ENCODE results near the gene TBPL1. TPM values are rescaled to one million over a fixed set of nuclear protein-coding genes. Genes with fewer than 3 reads are reported as not detected.

TBPL1 gene
- total RNA-seq, 1 experiment from 2014 or later = 39.7 TPM

- no peak for ATAC-seq
- intact Hi-C loops (cut with micrococcal nuclease; ENCODE audit: unreplicated experiment) (no loop called here), in situ Hi-C loops (cut with HindIII; ENCODE audit: low pct_unique_long_range_greater_than_20kb, low sequenced_read_pairs) (no loop called here)
- ChIA-PET CTCF (interaction anchor here (1.2 kb wide), 1 partner anchor 15 kb away, joined by 3 read pairs; no protein-coding TSS in a partner anchor), POLR2A (no interaction called here)
- no peak for TF ChIP-seq TCF7L2 (IDR thresholded peaks at IDR 0.05; ENCODE audit: low read depth, low read length)
- TF ChIP-seq SIN3A (IDR thresholded peaks at IDR 0.05; ENCODE audit: borderline replicate concordance, insufficient read depth, low read depth, low read length) = no peak
- TF ChIP-seq REST (IDR thresholded peaks at IDR 0.05; ENCODE audit: insufficient read depth in 1 of 2, low read depth in 2 of 2, low read length in 1 of 2) = no peak
- TF ChIP-seq CTCF (IDR thresholded peaks at IDR 0.05) = no peak
- TF ChIP-seq POLR2AphosphoS5 (IDR thresholded peaks at IDR 0.05; ENCODE audit: low read depth, low read length) = no peak
- H3K27ac ChIP-seq (ENCODE audit: low read length) = no peak overlapping the region
- no peaks in the 10 kb centered on the region for H3K9me3 ChIP-seq (ENCODE audit: control insufficient read depth, insufficient read depth, low read depth, low read length)
- H3K36me3 ChIP-seq (ENCODE audit: control insufficient read depth, insufficient read depth, low read length) = peaks cover under 1% of the 10 kb centered on the region; the same call in 1 of the 2 replicates
- DNase-seq (ENCODE audit: low read depth, low spot score) = no peak
- no TSS peak for BruUV-seq (replicated peaks)
- H3K4me3 ChIP-seq (ENCODE audit: low read depth in 2 of 2, low read length in 2 of 2) = no peak overlapping the region
- peaks cover 50% of the 10 kb centered on the region for H3K4me1 ChIP-seq (ENCODE audit: control insufficient read depth, insufficient read depth, low read length)
- H3K27me3 ChIP-seq (ENCODE audit: control insufficient read depth, insufficient read depth, low read length) = no peaks in the 10 kb centered on the region
These were observed 5.8 kb downstream of the TBPL1 start for GRCh38 chr6:133958791-133959190.

GRCh38 chr6:133959667-133960368 lies 6.8 kb downstream of the TBPL1 start:
- TF ChIP-seq POLR2AphosphoS5 (IDR thresholded peaks at IDR 0.05; ENCODE audit: low read depth, low read length) (no peak), TCF7L2 (IDR thresholded peaks at IDR 0.05; ENCODE audit: low read depth, low read length) (no peak)
- in situ Hi-C loops (cut with HindIII; ENCODE audit: low pct_unique_long_range_greater_than_20kb, low sequenced_read_pairs) = no loop called here
- DNase-seq (ENCODE audit: low read depth, low spot score) (no peak), ATAC-seq (no peak)
- Histone ChIP-seq H3K27me3 (ENCODE audit: control insufficient read depth, insufficient read depth, low read length) (no peaks in the 10 kb centered on the region), H3K27ac (ENCODE audit: low read length) (no peak overlapping the region), H3K4me1 (ENCODE audit: control insufficient read depth, insufficient read depth, low read length) (peaks cover 40% of the 10 kb centered on the region), H3K36me3 (ENCODE audit: control insufficient read depth, insufficient read depth, low read length) (no peaks in the 10 kb centered on the region), H3K9me3 (ENCODE audit: control insufficient read depth, insufficient read depth, low read depth, low read length) (no peaks in the 10 kb centered on the region), H3K4me3 (ENCODE audit: low read depth in 2 of 2, low read length in 2 of 2) (no peak overlapping the region)
- intact Hi-C loops (cut with micrococcal nuclease; ENCODE audit: unreplicated experiment) = no loop called here
- ChIA-PET POLR2A (interaction anchor here (0.6 kb wide), 1 partner anchor 79 kb away, joined by 3 read pairs; no protein-coding TSS in a partner anchor), CTCF (no interaction called here)
- BruUV-seq (replicated peaks) = no TSS peak

- Histone ChIP-seq H3K4me3 (ENCODE audit: low read depth in 2 of 2, low read length in 2 of 2) (no peak overlapping the region), H3K9me3 (ENCODE audit: control insufficient read depth, insufficient read depth, low read depth, low read length) (no peaks in the 10 kb centered on the region), H3K4me1 (ENCODE audit: control insufficient read depth, insufficient read depth, low read length) (peaks cover 21% of the 10 kb centered on the region), H3K36me3 (ENCODE audit: control insufficient read depth, insufficient read depth, low read length) (no peaks in the 10 kb centered on the region), H3K27me3 (ENCODE audit: control insufficient read depth, insufficient read depth, low read length) (no peaks in the 10 kb centered on the region), H3K27ac (ENCODE audit: low read length) (no peak overlapping the region)
- ChIA-PET POLR2A (no interaction called here), CTCF (no interaction called here)
- no TSS peak for BruUV-seq (replicated peaks)
- ATAC-seq = no peak
- TF ChIP-seq SIN3A (IDR thresholded peaks at IDR 0.05; ENCODE audit: borderline replicate concordance, insufficient read depth, low read depth, low read length) (no peak), REST (IDR thresholded peaks at IDR 0.05; ENCODE audit: insufficient read depth in 1 of 2, low read depth in 2 of 2, low read length in 1 of 2) (no peak), TCF7L2 (IDR thresholded peaks at IDR 0.05; ENCODE audit: low read depth, low read length) (no peak), CTCF (IDR thresholded peaks at IDR 0.05) (no peak), POLR2AphosphoS5 (IDR thresholded peaks at IDR 0.05; ENCODE audit: low read depth, low read length) (no peak)
- no peak for DNase-seq (ENCODE audit: low read depth, low spot score)
- in situ Hi-C loops (cut with HindIII; ENCODE audit: low pct_unique_long_range_greater_than_20kb, low sequenced_read_pairs) (no loop called here), intact Hi-C loops (cut with micrococcal nuclease; ENCODE audit: unreplicated experiment) (no loop called here)
These were observed 8.8 kb downstream of the TBPL1 start for GRCh38 chr6:133961831-133962230.
